GM12875 (cell line): ENCODE results near the gene SMIM36.
"Not testable (repeated sequence)": the region's sequence is repeated elsewhere in the genome, so short reads cannot be mapped to it uniquely, and the experiment has no call there.

Source experiments
- H3K4me3 ChIP-seq: one replicate; pipeline ENCODE4 v1.5.1; 2011; ENCODE audit warnings: low read depth, low read length, control low read depth
- TF ChIP-seq, protein P1 (sequence below): IDR thresholded peaks from 2 replicates; pipeline ENCODE4 v1.5.1; 2011; ENCODE audit warnings: low read depth, mild to moderate bottlenecking, control low read depth, inconsistent platforms, low read length, moderate library complexity, borderline replicate concordance; ENCODE audit not compliant: insufficient read depth

SMIM36 gene

DNA sequence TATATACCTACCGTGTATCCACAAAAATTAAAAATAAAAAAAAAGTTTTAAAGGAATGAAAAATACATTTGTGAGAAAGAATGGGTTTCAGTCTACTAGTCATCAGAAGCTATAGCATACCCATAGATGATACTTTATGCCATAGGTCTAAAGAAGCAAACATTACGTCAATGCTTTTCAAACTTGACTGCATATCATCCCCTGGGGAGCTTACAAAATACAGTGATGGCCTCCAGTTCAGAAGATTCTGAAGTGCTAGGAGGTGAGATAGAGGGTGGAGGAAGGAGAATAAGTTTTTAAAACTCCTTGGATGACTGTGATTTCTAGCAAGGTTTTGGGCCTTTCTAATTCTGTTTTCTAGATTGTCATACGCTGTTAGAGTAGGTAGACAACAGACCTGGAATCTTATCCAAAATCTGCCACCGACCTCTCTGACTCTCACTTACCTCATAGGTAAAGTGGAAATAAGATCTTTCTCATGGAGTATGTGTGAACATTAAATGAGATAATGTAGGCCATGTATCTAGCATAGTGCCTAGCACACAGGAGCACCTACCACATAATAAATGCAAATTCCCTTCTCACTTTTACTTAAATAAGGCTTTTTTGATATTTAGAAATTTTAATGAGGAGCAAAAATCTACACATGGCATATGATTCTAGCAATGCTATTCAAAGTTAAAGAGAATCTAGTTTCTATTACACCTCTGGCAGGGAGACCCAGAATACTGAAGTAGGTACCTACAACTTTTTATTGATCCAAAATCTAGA lies 102.0 kb downstream of the SMIM36 start:
- H3K4me3 ChIP-seq, result no peak overlapping the region
- TF ChIP-seq, protein P1, sequence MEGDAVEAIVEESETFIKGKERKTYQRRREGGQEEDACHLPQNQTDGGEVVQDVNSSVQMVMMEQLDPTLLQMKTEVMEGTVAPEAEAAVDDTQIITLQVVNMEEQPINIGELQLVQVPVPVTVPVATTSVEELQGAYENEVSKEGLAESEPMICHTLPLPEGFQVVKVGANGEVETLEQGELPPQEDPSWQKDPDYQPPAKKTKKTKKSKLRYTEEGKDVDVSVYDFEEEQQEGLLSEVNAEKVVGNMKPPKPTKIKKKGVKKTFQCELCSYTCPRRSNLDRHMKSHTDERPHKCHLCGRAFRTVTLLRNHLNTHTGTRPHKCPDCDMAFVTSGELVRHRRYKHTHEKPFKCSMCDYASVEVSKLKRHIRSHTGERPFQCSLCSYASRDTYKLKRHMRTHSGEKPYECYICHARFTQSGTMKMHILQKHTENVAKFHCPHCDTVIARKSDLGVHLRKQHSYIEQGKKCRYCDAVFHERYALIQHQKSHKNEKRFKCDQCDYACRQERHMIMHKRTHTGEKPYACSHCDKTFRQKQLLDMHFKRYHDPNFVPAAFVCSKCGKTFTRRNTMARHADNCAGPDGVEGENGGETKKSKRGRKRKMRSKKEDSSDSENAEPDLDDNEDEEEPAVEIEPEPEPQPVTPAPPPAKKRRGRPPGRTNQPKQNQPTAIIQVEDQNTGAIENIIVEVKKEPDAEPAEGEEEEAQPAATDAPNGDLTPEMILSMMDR, result no peak

DNA sequence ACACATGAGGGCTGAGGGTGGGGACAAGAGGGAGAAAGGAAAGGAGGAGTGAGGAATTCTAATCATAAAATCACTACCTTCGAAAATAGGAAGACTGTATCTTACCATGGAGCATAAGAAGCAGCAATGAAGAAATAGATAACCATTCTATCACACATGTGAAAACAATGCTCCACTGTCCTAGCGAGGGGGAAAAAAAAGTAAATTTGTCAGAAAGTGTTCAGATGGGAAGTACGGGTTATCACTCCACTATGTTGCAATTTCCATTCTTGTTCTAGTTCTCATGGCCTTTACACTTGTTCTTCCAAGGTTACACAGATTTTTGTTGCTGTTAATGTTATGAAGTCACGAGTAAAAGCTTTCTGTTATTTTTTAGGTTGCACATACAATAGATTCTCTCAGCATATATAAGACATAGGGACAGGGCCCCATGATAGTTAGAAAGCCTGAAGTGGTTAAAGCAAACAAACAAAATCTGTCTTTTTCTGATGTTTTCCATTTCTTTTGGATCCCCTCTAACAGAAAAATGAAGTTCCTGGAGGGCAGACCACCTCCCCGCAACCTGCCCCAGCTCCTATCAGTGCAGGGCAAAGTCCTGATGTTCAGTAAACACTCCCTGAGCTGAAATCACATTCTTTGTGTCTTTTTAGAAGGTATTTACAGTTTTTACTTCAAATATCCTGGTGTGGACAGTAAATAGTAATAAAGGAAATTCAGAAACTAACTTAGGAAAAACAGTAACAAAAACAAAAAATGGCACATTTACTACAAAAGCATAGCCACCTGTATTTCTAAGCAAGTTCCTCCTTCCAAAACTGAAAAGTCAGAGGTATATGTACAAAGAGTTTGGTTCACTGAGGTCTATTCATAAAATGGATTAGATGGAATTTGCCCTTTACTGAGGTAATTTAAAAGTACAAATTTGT lies 103.3 kb downstream of the SMIM36 start:
- TF ChIP-seq, protein P1, result no peak
- no peak overlapping the region for H3K4me3 ChIP-seq

DNA sequence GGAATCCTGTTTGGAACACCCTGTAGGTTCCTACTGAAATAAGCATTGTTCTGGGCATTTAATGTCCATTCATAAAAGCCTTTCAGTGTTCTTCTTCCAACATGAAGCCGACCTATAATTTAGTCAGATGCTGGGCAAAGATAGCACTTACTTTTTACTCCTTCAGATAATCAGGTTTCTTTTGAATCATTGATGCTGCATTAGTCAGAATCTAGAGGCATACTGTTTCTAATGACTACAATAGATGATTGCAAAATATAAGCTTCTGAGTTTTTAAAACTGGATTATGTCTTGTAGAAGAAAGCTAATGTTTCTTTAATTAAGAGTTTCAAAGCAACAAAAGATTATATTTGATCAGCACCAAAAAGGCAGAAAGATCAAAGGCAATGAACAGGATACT lies 105.7 kb downstream of the SMIM36 start:
- H3K4me3 ChIP-seq, result no peak overlapping the region
- TF ChIP-seq, protein P1, result no peak

DNA sequence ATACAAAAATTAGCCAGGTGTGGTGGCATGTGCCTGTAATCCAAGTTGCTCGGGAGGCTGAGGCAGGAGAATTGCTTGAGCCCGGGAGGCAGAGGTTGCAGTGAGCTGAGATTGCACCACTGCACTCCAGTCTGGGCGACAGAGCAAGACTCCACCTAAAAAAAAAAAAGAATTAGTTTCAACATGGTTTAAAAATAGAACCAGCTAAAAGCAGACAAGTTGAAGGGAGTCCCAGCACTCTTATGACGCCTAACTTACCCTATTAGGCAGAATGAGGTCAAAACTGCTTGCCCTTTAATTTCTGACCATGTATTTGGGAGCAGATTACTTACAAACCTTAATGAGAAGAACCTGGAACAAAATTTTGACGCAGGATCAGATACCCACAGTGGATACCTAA lies 107.1 kb downstream of the SMIM36 start:
- not testable (repeated sequence) for H3K4me3 ChIP-seq

DNA sequence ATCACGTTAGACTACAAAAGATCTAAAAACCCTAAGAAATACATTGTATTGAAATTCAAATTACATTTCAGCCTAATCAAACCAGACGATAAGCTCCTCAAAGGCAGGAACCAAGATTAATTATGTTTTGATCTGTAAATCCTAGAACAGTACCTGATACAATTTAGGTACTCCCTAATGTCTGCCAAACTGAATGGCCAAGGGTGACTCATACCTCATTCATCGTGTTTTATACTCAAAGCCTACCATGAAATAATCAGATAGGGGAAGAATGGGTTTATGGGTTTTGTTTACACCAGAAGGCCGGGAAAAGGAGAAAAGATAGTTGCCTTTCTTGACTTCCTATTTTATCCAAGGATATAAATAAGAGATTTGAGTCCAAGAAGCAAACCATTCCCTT lies 108.9 kb downstream of the SMIM36 start:
- TF ChIP-seq, protein P1, result no peak
- no peak overlapping the region for H3K4me3 ChIP-seq
